Raji (cell line): ENCODE data around the gene BNC2.

Source experiments
- POLR2A ChIP-seq: IDR thresholded peaks from 2 replicates; pipeline ENCODE4 v1.6.1; 2011; ENCODE audit warnings: low read depth, low read length, control low read depth; ENCODE audit not compliant: insufficient read depth

Gene BNC2

GRCh38 chr9:16540743-16541613, 329.5 kb downstream of the BNC2 start:
- no peak for TF ChIP-seq POLR2A

GRCh38 chr9:16535555-16535954, 334.9 kb downstream of the BNC2 start:
- TF ChIP-seq POLR2A: no peak

DNA sequence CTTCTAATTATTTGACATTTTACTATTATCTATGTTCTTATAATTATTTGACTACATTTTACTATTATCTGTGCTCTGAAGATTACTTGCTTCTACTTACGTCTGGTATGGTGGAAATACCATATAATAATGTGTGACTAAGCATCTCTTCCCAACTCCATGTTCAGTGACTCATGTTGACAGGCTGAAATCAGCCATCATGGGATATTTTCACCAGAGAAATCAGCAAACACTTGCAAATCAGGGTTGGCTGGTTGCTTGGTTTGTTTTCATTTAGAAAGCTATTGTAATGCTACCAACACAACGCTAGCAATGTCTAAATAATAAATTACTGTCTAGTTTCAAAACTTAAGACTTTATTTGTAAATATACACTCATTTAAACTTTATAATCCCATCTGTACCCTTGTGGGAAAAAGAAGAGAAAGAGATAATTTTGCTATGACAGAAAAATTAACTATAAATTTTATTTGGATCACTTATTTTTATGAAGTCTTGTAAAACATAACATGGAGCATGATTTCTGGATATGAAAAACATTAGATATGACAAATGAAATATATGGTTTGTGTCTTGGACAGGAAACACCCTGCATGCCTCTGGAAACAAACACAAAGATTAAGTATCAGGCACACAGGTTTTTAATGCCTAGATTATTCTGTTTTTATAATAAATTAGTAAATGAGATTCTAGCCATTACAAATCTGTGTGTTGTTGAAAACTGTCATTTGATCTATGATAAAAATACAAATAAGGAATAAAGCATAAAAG, 337.6 kb downstream of the BNC2 start:
- TF ChIP-seq POLR2A: no peak

- TF ChIP-seq POLR2A: no peak
Measured at GRCh38 chr9:16532272-16532671, 338.2 kb downstream of the BNC2 start.

DNA sequence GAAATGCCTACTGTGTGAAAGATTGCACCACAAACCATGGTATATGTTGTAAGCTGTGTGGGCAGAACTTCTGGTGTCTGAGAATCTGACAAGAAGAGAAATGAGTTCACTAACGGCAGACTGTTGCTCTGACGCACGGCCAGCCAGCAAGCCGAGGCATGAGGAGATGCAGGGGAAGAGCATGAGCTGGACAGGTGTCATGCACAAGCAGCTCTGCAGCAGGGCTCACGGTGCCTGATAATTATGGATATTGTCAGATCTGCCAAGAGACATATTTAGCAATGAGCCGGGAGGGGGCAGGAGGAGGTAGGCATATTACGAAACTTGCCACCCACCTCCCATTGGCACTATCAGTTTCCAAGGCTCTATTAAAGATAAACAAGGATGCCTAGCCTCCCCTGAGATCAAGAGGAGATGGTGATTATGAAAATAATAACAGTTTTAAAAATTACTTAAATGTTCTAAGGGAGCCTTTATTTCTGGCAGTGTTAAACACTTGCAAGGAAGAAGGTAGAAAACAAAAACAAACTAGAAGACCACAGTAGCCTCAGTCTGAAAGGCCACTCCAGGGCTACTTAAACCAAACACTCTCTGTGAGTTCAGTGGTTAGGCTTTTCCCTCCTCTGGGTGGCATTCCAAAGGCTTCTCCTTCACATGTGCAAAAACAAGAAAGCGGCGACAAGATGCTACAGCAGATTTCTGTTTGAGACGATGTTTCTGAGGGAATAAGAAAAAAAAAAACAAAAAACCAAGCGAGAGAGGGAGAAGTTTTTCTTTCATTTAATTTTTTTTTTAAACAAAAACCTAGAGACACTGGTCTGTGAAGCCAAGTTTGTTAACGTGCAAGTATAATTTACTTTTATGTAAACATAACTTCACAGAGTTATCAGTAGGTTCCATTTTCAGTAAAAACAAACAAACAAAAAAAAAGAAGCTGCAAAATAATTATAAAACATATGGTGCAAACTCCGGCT, 339.5 kb downstream of the BNC2 start:
- no peak for TF ChIP-seq POLR2A

GRCh38 chr9:16527573-16527972, 342.9 kb downstream of the BNC2 start:
- TF ChIP-seq POLR2A: no peak

DNA sequence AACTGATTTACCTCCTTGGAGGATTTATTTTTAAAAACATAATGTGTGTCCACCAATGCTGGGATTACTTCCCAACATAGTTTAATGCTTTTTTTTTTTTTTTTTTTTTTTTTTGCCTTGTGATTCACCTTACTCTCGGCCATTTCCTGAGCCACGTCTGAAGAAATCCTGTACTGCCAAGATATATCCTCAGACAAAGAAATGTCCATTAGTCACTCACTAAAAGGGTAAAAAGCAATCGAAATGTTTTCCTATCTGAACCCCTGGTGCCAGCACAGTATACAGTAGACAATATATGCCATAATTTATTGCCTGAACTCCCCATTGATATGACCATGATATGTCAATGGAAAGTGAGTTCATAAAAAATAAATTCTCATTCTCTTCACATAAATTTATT, 344.1 kb downstream of the BNC2 start:
- no peak for TF ChIP-seq POLR2A

- no peak for TF ChIP-seq POLR2A
Measured at GRCh38 chr9:16524823-16525222, 345.6 kb downstream of the BNC2 start.

DNA sequence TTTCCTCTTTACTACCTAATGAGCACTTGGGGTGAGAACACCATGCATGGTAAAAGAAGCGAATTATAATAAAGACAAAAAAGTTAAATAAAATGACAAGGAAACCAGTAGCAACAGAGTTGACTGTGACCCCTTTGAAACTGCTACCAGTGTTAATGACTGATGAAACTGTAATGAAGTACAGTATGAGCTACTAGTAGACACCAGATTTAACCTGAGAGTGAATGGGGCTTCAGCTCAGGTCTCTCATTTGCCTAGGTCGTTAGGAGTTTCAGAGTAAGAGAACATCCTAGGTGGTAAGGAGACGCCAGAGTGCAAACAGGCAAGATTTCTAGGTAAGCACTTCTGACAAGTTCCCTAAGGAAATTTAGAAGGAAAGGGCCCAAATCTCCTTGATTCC, 346.4 kb downstream of the BNC2 start:
- no peak for TF ChIP-seq POLR2A

DNA sequence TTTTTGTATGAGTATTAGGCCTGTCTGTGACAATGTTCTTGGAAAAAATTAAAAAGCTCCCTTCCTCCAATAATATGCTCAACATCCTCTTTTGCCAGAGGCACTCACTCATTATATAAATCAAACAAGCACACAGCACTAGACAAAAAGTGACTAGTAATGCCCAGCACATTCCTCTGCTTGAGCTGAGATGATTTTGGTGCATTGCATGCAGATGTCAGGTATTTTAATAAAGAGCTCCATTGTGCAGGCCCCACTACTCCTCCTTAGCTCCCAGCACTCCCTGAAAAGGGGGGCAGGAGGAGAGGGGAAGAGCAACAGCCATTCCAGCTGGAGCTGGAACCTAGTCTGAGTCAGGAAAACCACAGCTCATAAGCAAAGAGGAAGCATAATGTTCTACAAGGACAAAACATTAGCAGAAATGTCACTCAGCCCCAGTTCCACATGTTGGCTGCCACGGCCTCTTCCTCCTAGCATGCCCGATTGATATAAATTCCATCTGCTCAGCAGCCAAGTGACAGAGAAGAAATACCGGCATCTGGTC, 348.5 kb downstream of the BNC2 start:
- TF ChIP-seq POLR2A: no peak

- no peak for TF ChIP-seq POLR2A
Measured at GRCh38 chr9:16519001-16519400, 351.5 kb downstream of the BNC2 start.

GRCh38 chr9:16516891-16517290, 353.6 kb downstream of the BNC2 start:
- no peak for TF ChIP-seq POLR2A

DNA sequence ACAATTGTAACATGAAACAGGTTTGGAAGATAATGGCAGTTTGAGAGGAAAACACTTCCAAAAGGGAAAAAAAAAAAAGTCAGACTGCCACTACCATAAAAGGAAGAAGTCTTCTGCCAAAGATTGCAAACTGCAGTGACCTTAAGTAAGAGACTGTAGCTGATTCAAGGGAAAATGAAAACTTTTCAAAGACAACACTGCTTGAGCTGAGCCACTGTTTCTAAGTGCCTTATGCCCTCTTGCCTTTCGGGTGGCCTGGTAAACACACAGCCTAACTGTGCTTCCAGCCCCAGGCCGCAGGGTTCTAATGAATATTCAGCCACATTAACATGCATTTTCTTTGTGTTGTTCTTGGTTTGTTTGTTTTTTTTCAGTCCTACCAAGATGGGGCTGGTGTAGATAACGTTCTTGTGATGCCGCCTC, 354.6 kb downstream of the BNC2 start:
- no peak for TF ChIP-seq POLR2A

GRCh38 chr9:16515207-16515606, 355.3 kb downstream of the BNC2 start:
- TF ChIP-seq POLR2A: no peak

DNA sequence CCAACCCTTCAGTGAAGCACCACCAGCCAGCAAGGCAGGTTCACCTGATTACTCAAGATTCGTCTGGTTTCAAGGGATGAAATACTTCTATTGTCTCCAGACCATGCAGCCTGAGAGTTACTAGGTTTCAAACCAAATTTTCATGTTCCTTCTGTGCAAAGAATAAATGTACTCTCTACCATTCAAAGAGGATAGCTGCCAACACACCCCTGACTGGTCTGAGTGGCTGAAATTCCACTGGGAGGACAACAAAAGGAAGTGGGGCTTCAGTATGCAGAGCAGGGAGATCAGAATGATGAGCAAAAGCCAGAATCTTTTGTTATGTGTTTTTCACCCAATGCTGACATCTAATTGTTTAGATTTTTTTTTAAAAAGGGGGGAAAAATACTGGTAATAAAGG, 356.3 kb downstream of the BNC2 start:
- TF ChIP-seq POLR2A: no peak

GRCh38 chr9:16512281-16512680, 358.2 kb downstream of the BNC2 start:
- TF ChIP-seq POLR2A: no peak
